Muscle layer of colon (tissue), 2 donors: ENCODE measurements around the gene TNFSF9.

Experiments
- H3K27ac ChIP-seq: one replicate; pipeline ENCODE4 v1.7.0; 2013; ENCODE audit warnings: low read depth, mild to moderate bottlenecking, low read length, moderate library complexity
- H3K27me3 ChIP-seq, 2 donors: one replicate each; pipeline ENCODE4 v1.7.0; 2013; ENCODE audit warnings: low read length in 2 of 2, mild to moderate bottlenecking in 2 of 2; ENCODE audit not compliant: insufficient read depth in 2 of 2, control insufficient read depth in 1 of 2
- H3K36me3 ChIP-seq: one replicate; pipeline ENCODE4 v1.7.0; 2013; ENCODE audit warnings: mild to moderate bottlenecking, low read length; ENCODE audit not compliant: insufficient read depth
- H3K4me1 ChIP-seq: one replicate; pipeline ENCODE4 v1.7.0; 2013; ENCODE audit warnings: mild to moderate bottlenecking, low read length; ENCODE audit not compliant: insufficient read depth
- H3K4me3 ChIP-seq, 2 donors: one replicate each; pipeline ENCODE4 v1.7.0; 2013; ENCODE audit warnings: low read length in 2 of 2, low read depth in 1 of 2, mild to moderate bottlenecking in 1 of 2, moderate library complexity in 1 of 2
- H3K9ac ChIP-seq: one replicate; pipeline ENCODE4 v1.7.0; 2013; ENCODE audit warnings: low read length
- H3K9me3 ChIP-seq: one replicate; pipeline ENCODE4 v1.7.0; 2013; ENCODE audit warnings: mild to moderate bottlenecking, low read length
- donor health status: abdominal sarcoma.
- donor health status: Adenocarcinoma of cecum.

TNFSF9 gene

DNA sequence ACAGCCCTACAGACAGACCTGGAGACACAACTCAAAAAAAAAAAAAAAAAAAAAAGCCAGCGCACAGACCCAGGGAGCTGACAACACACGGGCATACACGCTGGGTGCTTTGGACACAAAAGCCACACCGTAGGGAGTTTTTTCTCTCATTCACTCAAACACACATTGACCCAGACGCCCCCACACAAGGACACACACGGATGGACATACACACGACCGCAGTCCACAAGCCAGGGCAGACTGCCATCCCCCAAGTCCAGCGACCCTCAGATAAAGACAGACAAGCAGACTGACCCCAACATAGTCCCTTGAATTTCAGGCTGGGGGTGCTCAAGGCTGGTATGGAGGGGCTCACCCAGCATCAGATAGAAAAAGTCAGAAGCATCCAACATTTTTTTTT lies 16.7 kb upstream of the TNFSF9 start:
- Histone ChIP-seq H3K9me3 (no peaks in the 10 kb centered on the region), H3K27me3 (no peaks in the 10 kb centered on the region), H3K4me1 (peaks cover 5% of the 10 kb centered on the region), H3K27ac (no peak overlapping the region), H3K4me3 (no peak overlapping the region), H3K9ac (no peak overlapping the region), H3K36me3 (no peaks in the 10 kb centered on the region)

GRCh38 chr19:6514926-6515544 lies 15.8 kb upstream of the TNFSF9 start:
- Histone ChIP-seq H3K9me3 (no peaks in the 10 kb centered on the region), H3K27me3 (no peaks in the 10 kb centered on the region), H3K4me3 (no peak overlapping the region), H3K27ac (no peak overlapping the region), H3K9ac (no peak overlapping the region), H3K36me3 (no peaks in the 10 kb centered on the region), H3K4me1 (peaks cover 5% of the 10 kb centered on the region)

DNA sequence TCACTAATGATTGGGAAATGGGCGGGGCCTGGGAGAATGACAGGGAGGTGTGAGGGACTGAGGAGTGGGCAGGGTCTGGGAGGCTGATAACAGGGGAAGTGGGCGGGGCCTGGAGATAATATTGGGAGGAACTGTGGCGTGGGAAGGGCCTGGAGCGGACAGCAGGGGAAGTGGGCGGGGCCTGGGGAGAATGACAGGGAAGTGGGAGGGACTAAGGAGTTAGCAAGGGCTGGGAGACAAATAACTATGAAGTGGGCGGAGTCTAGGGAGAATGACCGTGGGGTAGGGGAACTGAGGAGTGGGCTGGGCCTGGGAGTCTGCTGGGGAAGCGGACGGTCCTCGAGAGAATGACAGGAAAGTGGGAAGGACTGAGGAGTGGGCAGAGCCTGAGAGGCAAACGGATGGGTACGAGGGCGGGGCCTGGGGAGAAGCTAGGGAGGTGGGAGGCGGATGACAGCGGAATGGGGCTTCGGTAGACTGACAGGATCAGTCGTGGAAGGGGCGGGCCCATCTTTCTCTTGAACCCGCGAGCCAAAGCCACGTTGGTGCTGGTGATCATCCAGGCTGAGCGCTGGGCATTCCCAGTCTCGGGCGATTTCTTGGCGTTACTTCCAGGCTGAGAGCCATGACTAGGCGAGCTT lies 14.7 kb upstream of the TNFSF9 start:
- peak overlapping the region; percentile 52 to 71 for H3K4me3 ChIP-seq
- no peaks in the 10 kb centered on the region for H3K9me3 ChIP-seq
- no peaks in the 10 kb centered on the region for H3K36me3 ChIP-seq
- H3K9ac ChIP-seq = no peak overlapping the region
- no peak overlapping the region for H3K27ac ChIP-seq
- H3K4me1 ChIP-seq = peaks cover 5% of the 10 kb centered on the region
- H3K27me3 ChIP-seq = no peaks in the 10 kb centered on the region

DNA sequence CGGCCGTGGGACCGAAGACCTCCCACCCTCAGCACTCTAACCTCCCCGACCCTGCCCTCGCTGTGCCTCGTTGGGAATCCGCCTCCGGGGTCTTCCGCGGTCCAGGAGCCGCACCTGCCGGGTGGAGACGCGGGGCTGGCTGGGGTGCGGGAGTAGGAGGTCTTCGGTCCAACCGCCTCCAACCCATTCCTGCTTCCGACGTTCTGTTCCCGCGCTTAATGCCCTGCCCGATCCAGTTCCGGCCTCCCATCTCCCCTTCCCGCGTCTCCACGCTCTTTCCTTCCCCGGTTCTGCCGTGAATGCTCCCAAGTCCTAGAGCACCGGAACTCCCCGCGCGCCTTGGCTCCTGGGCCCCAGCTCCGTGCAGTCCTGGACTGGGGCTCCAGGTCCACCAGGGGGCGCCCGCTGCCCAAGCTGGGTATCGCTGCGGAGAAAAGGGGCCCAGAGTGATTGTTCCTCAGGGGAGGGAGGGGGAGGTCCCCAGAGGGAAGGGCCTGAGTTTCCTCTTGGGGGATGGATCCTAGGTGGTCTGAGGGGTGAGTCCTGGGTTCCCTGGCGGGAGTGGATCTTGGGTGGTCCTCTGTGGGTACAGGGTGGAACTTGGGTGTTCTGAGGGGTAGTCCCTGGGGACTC lies 14.1 kb upstream of the TNFSF9 start:
- Histone ChIP-seq H3K36me3 (no peaks in the 10 kb centered on the region), H3K4me1 (peaks cover 5% of the 10 kb centered on the region), H3K9me3 (no peaks in the 10 kb centered on the region), H3K9ac (peak overlapping the region; percentile 25), H3K4me3 (peak overlapping the region; percentile 52 to 71), H3K27me3 (no peaks in the 10 kb centered on the region), H3K27ac (no peak overlapping the region)

GRCh38 chr19:6518145-6518911 lies 12.5 kb upstream of the TNFSF9 start:
- Histone ChIP-seq H3K4me1 (peaks cover 5% of the 10 kb centered on the region), H3K36me3 (no peaks in the 10 kb centered on the region), H3K4me3 (no peak overlapping the region), H3K27me3 (no peaks in the 10 kb centered on the region), H3K27ac (no peak overlapping the region), H3K9me3 (no peaks in the 10 kb centered on the region), H3K9ac (no peak overlapping the region)

GRCh38 chr19:6519289-6519688 lies 11.5 kb upstream of the TNFSF9 start:
- Histone ChIP-seq H3K9me3 (no peaks in the 10 kb centered on the region), H3K27me3 (no peaks in the 10 kb centered on the region), H3K9ac (no peak overlapping the region), H3K4me3 (no peak overlapping the region), H3K4me1 (peaks cover 5% of the 10 kb centered on the region), H3K27ac (no peak overlapping the region), H3K36me3 (no peaks in the 10 kb centered on the region)

GRCh38 chr19:6521718-6522646 lies 8.8 kb upstream of the TNFSF9 start:
- Histone ChIP-seq H3K4me3 (no peak overlapping the region), H3K27ac (no peak overlapping the region)

GRCh38 chr19:6522712-6523111 lies 8.1 kb upstream of the TNFSF9 start:
- no peak overlapping the region for H3K4me3 ChIP-seq
- H3K36me3 ChIP-seq = no peaks in the 10 kb centered on the region
- no peak overlapping the region for H3K9ac ChIP-seq
- no peaks in the 10 kb centered on the region for H3K4me1 ChIP-seq
- H3K27ac ChIP-seq = no peak overlapping the region
- no peaks in the 10 kb centered on the region for H3K9me3 ChIP-seq
- H3K27me3 ChIP-seq = no peaks in the 10 kb centered on the region

More at GRCh38 chr19:6521718-6522646, 8.8 kb upstream of the TNFSF9 start:
- H3K27me3 ChIP-seq = no peaks in the 10 kb centered on the region
- H3K9ac ChIP-seq = no peak overlapping the region
- peaks cover 4% of the 10 kb centered on the region for H3K4me1 ChIP-seq
- no peaks in the 10 kb centered on the region for H3K36me3 ChIP-seq
- H3K9me3 ChIP-seq = no peaks in the 10 kb centered on the region

GRCh38 chr19:6524311-6524710 lies 6.5 kb upstream of the TNFSF9 start:
- H3K9ac ChIP-seq = no peak overlapping the region
- H3K9me3 ChIP-seq = no peaks in the 10 kb centered on the region
- no peak overlapping the region for H3K27ac ChIP-seq
- H3K4me1 ChIP-seq = peaks cover 4% of the 10 kb centered on the region
- H3K36me3 ChIP-seq = no peaks in the 10 kb centered on the region
- H3K4me3 ChIP-seq = no peak overlapping the region
- H3K27me3 ChIP-seq = no peaks in the 10 kb centered on the region

GRCh38 chr19:6527893-6528543 lies 2.8 kb upstream of the TNFSF9 start:
- no peak overlapping the region for H3K4me3 ChIP-seq
- H3K27ac ChIP-seq = no peak overlapping the region
- peaks cover 18% of the 10 kb centered on the region for H3K4me1 ChIP-seq
- no peak overlapping the region for H3K9ac ChIP-seq
- H3K9me3 ChIP-seq = no peaks in the 10 kb centered on the region
- H3K36me3 ChIP-seq = no peaks in the 10 kb centered on the region
- H3K27me3 ChIP-seq = peaks cover 12 to 19% of the 10 kb centered on the region in 2 donors
